ENCODE results near the gene SPAG8. TPM values are rescaled to one million over a fixed set of nuclear protein-coding genes. Genes with fewer than 3 reads are reported as not detected.

The SPAG8 gene
- total RNA-seq (ENCODE audit: unreplicated experiment), result not detected
- long read RNA-seq, partial matches to known transcripts, result 0 of 1 reads
- long read RNA-seq, other reads (novel, unspliced or antisense), result 0 of 1 reads

DNA sequence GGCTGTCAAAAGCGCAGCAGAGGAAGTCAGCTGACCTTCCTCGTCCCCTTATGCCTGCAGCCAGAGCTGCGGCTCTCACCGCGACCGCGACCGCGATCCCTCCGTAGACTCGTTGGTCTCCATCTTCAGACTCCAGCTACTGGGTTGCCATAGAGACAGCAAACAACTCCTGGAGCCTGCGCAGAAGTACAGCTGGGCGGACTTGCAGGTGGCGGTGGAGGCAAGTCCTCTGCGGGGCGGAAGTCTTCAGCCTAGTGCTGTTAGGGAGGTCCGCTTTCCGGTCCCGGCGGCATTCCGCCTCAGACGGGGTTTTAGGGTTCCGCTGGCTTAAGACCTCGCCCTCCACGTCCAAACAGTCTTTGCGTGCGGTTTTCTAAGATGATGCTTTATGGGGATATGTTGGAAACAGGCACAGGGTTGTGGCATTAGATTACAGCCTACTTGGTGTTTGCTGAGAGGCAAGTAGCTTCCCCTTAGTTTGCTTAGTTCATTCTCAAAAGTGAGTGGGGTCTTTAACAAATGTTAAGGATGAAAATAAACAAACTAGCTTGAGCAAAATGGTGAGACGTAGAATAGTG, at the start of gene SPAG8:
TSS of gene SPAG8 (minus strand) at position 238 of the 578 bp plus-strand sequence. CDS start at position 123, 115 bp downstream.
- peak; percentile 90 for DNase-seq
- no peak for TF ChIP-seq CTCF (IDR thresholded peaks at IDR 0.05; ENCODE audit: partially characterized antibody, unreplicated experiment)
- Mint-ChIP-seq H3K4me3 (ENCODE audit: unreplicated experiment) (peak within 1 kb of the TSS; percentile 75), H3K27me3 (ENCODE audit: unreplicated experiment) (peaks cover 16% of the 10 kb centered on the region), H3K4me1 (ENCODE audit: low read depth, unreplicated experiment) (peaks cover 38% of the 10 kb centered on the region), H3K27ac (ENCODE audit: unreplicated experiment) (peak within 1 kb of the TSS; percentile 76), H3K9me3 (ENCODE audit: unreplicated experiment) (peaks cover 22% of the 10 kb centered on the region), H3K36me3 (ENCODE audit: unreplicated experiment) (no peaks in the 10 kb centered on the region)

- no peak overlapping the region for H3K4me3 Mint-ChIP-seq (ENCODE audit: unreplicated experiment)
- H3K27ac Mint-ChIP-seq (ENCODE audit: unreplicated experiment), result no peak overlapping the region
- no peak for TF ChIP-seq CTCF (IDR thresholded peaks at IDR 0.05; ENCODE audit: partially characterized antibody, unreplicated experiment)
- H3K27me3 Mint-ChIP-seq (ENCODE audit: unreplicated experiment), result peaks cover 10% of the 10 kb centered on the region
- no peaks in the 10 kb centered on the region for H3K36me3 Mint-ChIP-seq (ENCODE audit: unreplicated experiment)
- no peak for DNase-seq
- peaks cover 8% of the 10 kb centered on the region for H3K4me1 Mint-ChIP-seq (ENCODE audit: low read depth, unreplicated experiment)
- peaks cover 11% of the 10 kb centered on the region for H3K9me3 Mint-ChIP-seq (ENCODE audit: unreplicated experiment)
Measured at GRCh38 chr9:35861161-35861897, 49.3 kb upstream of the SPAG8 start.

DNA sequence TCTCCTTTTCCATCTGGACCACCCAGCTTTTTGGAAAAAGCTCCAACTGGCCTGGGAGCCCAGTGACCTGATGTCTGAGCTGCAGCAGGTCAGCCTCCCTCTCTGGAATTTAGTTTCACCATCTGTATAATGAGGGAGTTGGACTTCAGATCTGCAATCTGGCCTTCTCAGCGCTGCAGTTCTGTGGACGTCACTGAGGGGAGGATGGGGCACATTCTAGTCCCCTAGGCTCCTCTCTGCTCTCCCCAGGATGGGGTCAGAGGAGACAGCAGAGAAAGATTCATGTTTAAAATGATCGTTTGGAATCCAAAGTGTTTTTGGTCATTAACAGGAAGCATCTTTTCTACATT, 47.9 kb upstream of the SPAG8 start:
- Mint-ChIP-seq H3K4me3 (ENCODE audit: unreplicated experiment) (no peak overlapping the region), H3K36me3 (ENCODE audit: unreplicated experiment) (no peaks in the 10 kb centered on the region), H3K4me1 (ENCODE audit: low read depth, unreplicated experiment) (peaks cover 8% of the 10 kb centered on the region), H3K27me3 (ENCODE audit: unreplicated experiment) (peaks cover 12% of the 10 kb centered on the region), H3K27ac (ENCODE audit: unreplicated experiment) (no peak overlapping the region), H3K9me3 (ENCODE audit: unreplicated experiment) (peaks cover 11% of the 10 kb centered on the region)
- no peak for DNase-seq
- no peak for TF ChIP-seq CTCF (IDR thresholded peaks at IDR 0.05; ENCODE audit: partially characterized antibody, unreplicated experiment)

DNA sequence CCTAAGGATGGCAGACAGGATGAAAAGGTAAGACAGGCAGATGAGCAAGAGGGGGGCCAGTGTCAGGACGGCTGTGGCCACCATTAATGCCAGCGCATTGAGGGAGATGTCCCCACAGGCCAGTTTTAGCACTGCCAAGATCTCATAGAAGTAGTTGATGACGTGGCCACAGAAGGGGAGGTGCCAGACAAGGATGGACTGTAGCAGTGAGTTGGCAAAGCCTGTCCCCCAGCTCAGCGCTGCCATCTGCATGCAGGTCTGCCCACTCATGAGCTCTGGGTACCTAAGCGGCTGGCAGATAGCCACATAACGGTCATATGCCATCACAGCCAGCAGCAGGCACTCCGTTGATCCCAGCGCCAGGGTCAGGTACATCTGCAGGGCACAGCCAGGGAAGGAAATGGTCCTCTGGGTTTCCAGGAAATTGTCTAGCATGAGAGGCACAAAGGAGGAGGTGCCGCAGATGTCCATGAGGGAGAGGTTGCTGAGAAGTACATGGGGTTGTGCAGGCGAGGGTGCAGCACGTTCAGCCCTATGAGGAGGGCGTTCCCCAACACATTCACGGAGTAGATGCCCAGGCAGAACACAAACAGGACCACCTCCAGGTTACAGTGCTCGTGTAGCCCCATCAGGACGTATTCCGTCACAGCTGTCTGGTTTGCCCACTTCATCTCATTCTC, 47.4 kb upstream of the SPAG8 start:
- peaks cover 12% of the 10 kb centered on the region for H3K27me3 Mint-ChIP-seq (ENCODE audit: unreplicated experiment)
- DNase-seq, result no peak
- H3K9me3 Mint-ChIP-seq (ENCODE audit: unreplicated experiment), result peaks cover 14% of the 10 kb centered on the region
- no peak for TF ChIP-seq CTCF (IDR thresholded peaks at IDR 0.05; ENCODE audit: partially characterized antibody, unreplicated experiment)
- no peak overlapping the region for H3K27ac Mint-ChIP-seq (ENCODE audit: unreplicated experiment)
- peaks cover 11% of the 10 kb centered on the region for H3K4me1 Mint-ChIP-seq (ENCODE audit: low read depth, unreplicated experiment)
- no peaks in the 10 kb centered on the region for H3K36me3 Mint-ChIP-seq (ENCODE audit: unreplicated experiment)
- H3K4me3 Mint-ChIP-seq (ENCODE audit: unreplicated experiment), result no peak overlapping the region
